Neuronal stem cell (in vitro differentiated cells): ENCODE data around the gene FOXC2.
A peak's percentile ranks its signal among the peaks of the same experiment; 100 is the strongest.

Experiments used
- DNase-seq: peaks from one replicate; pipeline ENCODE4 v3.0.0-alpha.2; 2013; ENCODE audit warnings: low spot score
- H2AFZ ChIP-seq: one replicate; pipeline ENCODE4 v1.6.1; 2013; ENCODE audit warnings: mild to moderate bottlenecking, low read length, inconsistent platforms
- H2AK5ac ChIP-seq: 2 replicates; pipeline ENCODE4 v1.6.1; 2013; ENCODE audit warnings: low read depth, mild to moderate bottlenecking, inconsistent platforms, low read length, moderate library complexity, mixed read lengths
- H2BK120ac ChIP-seq: 2 replicates; pipeline ENCODE4 v1.6.1; 2013; ENCODE audit warnings: low read depth, mild to moderate bottlenecking, inconsistent platforms, low read length, moderate library complexity, mixed read lengths
- H2BK12ac ChIP-seq: one replicate; pipeline ENCODE4 v1.6.1; 2013; ENCODE audit warnings: low read length, inconsistent platforms
- H2BK15ac ChIP-seq: 2 replicates; pipeline ENCODE4 v1.6.1; 2013; ENCODE audit warnings: mild to moderate bottlenecking, low read length, inconsistent platforms, mixed read lengths
- H2BK5ac ChIP-seq: one replicate; pipeline ENCODE4 v1.6.1; 2013; ENCODE audit warnings: inconsistent platforms, mild to moderate bottlenecking, low read length, moderate library complexity
- H3K14ac ChIP-seq: one replicate; pipeline ENCODE4 v1.6.1; 2013; ENCODE audit warnings: low read length, inconsistent platforms
- H3K18ac ChIP-seq: 2 replicates; pipeline ENCODE4 v1.6.1; 2013; ENCODE audit warnings: low read length, inconsistent platforms
- H3K23ac ChIP-seq: 2 replicates; pipeline ENCODE4 v1.6.1; 2013; ENCODE audit warnings: low read depth, mild to moderate bottlenecking, mixed read lengths, low read length, inconsistent platforms; ENCODE audit not compliant: poor library complexity
- H3K27ac ChIP-seq: replicated peaks from 3 replicates; pipeline ENCODE4 v1.5.1; 2013; ENCODE audit warnings: low read length, inconsistent platforms
- H3K27me3 ChIP-seq, 3 experiments: 2 replicates each; pipeline ENCODE4 v1.6.1; 2013; ENCODE audit warnings: low read length in 3 of 3, mild to moderate bottlenecking in 2 of 3, inconsistent platforms in 1 of 3, low read depth in 1 of 3, mixed read lengths in 1 of 3, moderate library complexity in 1 of 3; ENCODE audit not compliant: control insufficient read depth in 3 of 3, insufficient read depth in 3 of 3
- H3K36me3 ChIP-seq, 2 donors: replicated peaks in 1 of 2; 2 replicates each; pipeline ENCODE4 v1.6.1; 2013; ENCODE audit warnings: low read length in 2 of 2; ENCODE audit not compliant: control insufficient read depth in 2 of 2, insufficient read depth in 2 of 2
- H3K4ac ChIP-seq: 2 replicates; pipeline ENCODE4 v1.6.1; 2013; ENCODE audit warnings: inconsistent platforms, mild to moderate bottlenecking, low read length, moderate library complexity
- H3K4me1 ChIP-seq, 2 donors: 1 replicate in 1 of 2; 2 replicates in 1 of 2; pipeline ENCODE4 v1.6.1; 2013; ENCODE audit warnings: low read length in 2 of 2, low read depth in 1 of 2; ENCODE audit not compliant: control insufficient read depth in 2 of 2, insufficient read depth in 1 of 2
- H3K4me2 ChIP-seq: one replicate; pipeline ENCODE4 v1.6.1; 2013; ENCODE audit warnings: mild to moderate bottlenecking, low read length, inconsistent platforms; ENCODE audit not compliant: insufficient read depth, poor library complexity, severe bottlenecking
- H3K4me3 ChIP-seq, 2 donors: 2 replicates each; pipeline ENCODE4 v1.5.1; 2013; ENCODE audit warnings: low read length in 2 of 2, mild to moderate bottlenecking in 2 of 2, inconsistent platforms in 1 of 2, moderate library complexity in 1 of 2
- H3K79me1 ChIP-seq: one replicate; pipeline ENCODE4 v1.6.1; 2013; ENCODE audit warnings: low read depth, mild to moderate bottlenecking, inconsistent platforms, low read length, moderate library complexity
- H3K9ac ChIP-seq: one replicate; pipeline ENCODE4 v1.6.1; 2013; ENCODE audit warnings: mild to moderate bottlenecking, low read depth, low read length, inconsistent platforms; ENCODE audit not compliant: poor library complexity
- H3K9me3 ChIP-seq, 2 donors: replicated peaks in 1 of 2; 2 replicates each; pipeline versions ENCODE3 to v1.6.1; 2013; ENCODE audit warnings: low read length in 2 of 2, mild to moderate bottlenecking in 2 of 2, inconsistent platforms in 1 of 2, low read depth in 1 of 2, mixed read lengths in 1 of 2, moderate library complexity in 1 of 2; ENCODE audit not compliant: control insufficient read depth in 2 of 2, insufficient read depth in 1 of 2
- H4K8ac ChIP-seq: one replicate; pipeline ENCODE4 v1.6.1; 2013; ENCODE audit warnings: low read depth, mild to moderate bottlenecking, inconsistent platforms, low read length, moderate library complexity
- H4K91ac ChIP-seq: one replicate; pipeline ENCODE4 v1.6.1; 2013; ENCODE audit warnings: low read length, low read depth, mild to moderate bottlenecking, inconsistent platforms; ENCODE audit not compliant: poor library complexity
- WGBS, 2 donors: extraction: QIAGEN DNeasy Blood & Tissue Kit; methylation state at CpG; one replicate each; pipeline ENCODE4 v1.1.7; 2013; ENCODE audit warnings: missing lambda C conversion rate in 2 of 2, mixed read lengths in 1 of 2; ENCODE audit not compliant: insufficient read length in 2 of 2, insufficient replicate concordance in 1 of 2; ENCODE audit errors: extremely low coverage in 2 of 2; 5-methylcytosine and 5-hydroxymethylcytosine counted together

Gene FOXC2

DNA sequence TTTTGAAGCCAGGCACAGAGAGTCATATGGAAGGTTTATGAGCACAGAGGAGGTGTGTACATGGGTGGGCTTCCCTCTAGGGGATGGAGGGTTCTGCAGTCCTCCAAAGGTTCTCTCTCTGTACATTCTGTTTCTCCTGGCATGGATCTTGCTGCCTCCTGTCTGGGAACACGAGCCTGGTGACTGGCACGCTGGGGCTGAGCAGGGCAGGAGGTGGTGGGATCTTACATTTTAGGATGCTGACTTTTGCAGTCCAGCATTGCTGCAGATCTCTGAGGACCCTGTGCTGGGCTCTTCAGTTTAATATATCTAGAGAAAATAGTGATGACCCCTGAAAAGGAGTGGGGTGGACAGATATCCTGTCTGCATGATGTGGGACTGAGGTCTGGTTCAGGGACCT is 34.7 kb downstream of the FOXC2 start:
- Histone ChIP-seq H3K27me3 (peaks cover 0 to 24% (median 0%) of the 10 kb centered on the region in 3 experiments), H2BK15ac (no peak overlapping the region), H2AFZ (no peak overlapping the region), H3K18ac (peak overlapping the region; percentile 42), H2BK5ac (no peak overlapping the region), H4K91ac (no peak overlapping the region), H3K9ac (no peak overlapping the region), H2BK120ac (no peak overlapping the region), H2AK5ac (peak overlapping the region; percentile 27), H3K14ac (no peak overlapping the region), H3K79me1 (no peaks in the 10 kb centered on the region), H4K8ac (no peak overlapping the region), H3K36me3 (no peaks in the 10 kb centered on the region), H2BK12ac (no peak overlapping the region), H3K23ac (no peak overlapping the region), H3K9me3 (no peaks in the 10 kb centered on the region), H3K27ac (no peak overlapping the region), H3K4me3 (no peak overlapping the region), H3K4me2 (no peak overlapping the region), H3K4ac (no peak overlapping the region), H3K4me1 (no peaks in the 10 kb centered on the region)
- WGBS, 2 donors, result no CpG with 5 or more reads among the region's 2 CpGs
- no peak for DNase-seq

DNA sequence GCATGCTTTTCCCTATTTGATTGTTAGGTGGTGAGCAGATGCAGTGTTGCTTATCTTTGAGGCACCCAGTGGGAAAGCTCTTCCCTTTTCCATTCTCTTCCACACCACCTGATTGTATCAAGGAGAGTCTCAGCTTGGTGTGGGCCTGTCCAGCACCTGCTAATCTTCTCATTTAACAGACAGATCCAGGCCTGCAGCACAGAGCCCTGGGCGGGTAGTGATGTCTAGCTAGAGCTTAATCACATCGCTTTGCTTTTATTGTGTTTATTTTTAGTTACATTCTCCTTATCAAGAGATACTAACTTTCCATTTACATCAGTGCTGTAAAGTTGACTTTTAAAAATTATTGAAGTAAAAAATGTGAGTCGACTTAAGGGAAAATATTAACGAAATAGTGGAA is 35.9 kb downstream of the FOXC2 start:
- peaks cover 0 to 19% (median 0%) of the 10 kb centered on the region in 3 experiments for H3K27me3 ChIP-seq
- H2BK5ac ChIP-seq, result no peak overlapping the region
- no peak overlapping the region for H3K27ac ChIP-seq
- H3K9ac ChIP-seq, result no peak overlapping the region
- no peak overlapping the region for H2AK5ac ChIP-seq
- H4K8ac ChIP-seq, result no peak overlapping the region
- H3K14ac ChIP-seq, result no peak overlapping the region
- H3K18ac ChIP-seq, result no peak overlapping the region
- H4K91ac ChIP-seq, result no peak overlapping the region
- H3K79me1 ChIP-seq, result no peaks in the 10 kb centered on the region
- H3K23ac ChIP-seq, result no peak overlapping the region
- no peak overlapping the region for H2BK12ac ChIP-seq
- H2BK120ac ChIP-seq, result no peak overlapping the region
- H2AFZ ChIP-seq, result no peak overlapping the region
- H3K4me1 ChIP-seq, result no peaks in the 10 kb centered on the region
- H3K4me3 ChIP-seq, result no peak overlapping the region
- no peak overlapping the region for H3K4me2 ChIP-seq
- no peaks in the 10 kb centered on the region for H3K36me3 ChIP-seq
- no peak overlapping the region for H2BK15ac ChIP-seq
- WGBS, 2 donors, result no CpG with 5 or more reads among the region's 4 CpGs
- H3K4ac ChIP-seq, result no peak overlapping the region
- H3K9me3 ChIP-seq, result no peaks in the 10 kb centered on the region
- no peak for DNase-seq

DNA sequence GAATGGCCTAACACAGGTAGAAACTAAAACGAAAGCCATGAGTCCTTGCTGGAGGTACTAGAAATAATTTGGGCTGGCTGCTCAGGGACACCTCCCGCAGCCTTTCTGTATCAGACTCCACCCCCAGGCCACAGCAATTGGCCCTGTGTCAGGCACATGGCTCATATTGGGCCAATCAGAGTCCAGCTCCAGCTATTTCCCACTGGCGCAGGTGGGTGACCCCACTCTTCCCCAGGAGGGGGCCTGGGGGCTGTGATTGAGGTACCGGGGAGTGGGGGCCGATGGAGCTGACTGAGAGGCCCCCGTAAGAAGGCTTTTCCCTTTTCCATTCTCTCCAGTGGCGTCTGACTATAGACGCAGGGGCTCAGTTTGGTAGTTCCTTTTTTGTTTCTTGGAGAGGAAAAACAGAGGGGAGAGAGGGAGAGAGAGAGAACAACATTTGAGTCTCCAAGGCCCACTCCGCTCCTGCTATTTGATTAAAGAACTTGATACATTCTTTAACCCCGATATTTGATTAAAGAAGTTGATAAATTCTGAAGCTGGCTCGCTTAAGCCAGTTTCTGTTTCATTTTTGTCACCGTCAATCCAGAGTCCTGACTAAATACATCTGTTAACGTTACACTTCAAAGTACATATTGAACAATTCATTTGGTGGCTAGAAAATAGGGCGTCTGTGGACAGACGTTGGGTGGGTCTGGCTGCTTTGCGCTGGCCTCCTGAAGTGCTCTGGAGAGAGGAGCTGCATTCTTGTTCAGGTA is 38.0 kb downstream of the FOXC2 start:
- Histone ChIP-seq H3K27me3 (peaks cover 0 to 8% (median 0%) of the 10 kb centered on the region in 3 experiments), H3K36me3 (no peaks in the 10 kb centered on the region), H3K9ac (no peak overlapping the region), H2AK5ac (no peak overlapping the region), H3K23ac (no peak overlapping the region), H3K79me1 (no peaks in the 10 kb centered on the region), H2BK15ac (no peak overlapping the region), H3K4ac (no peak overlapping the region), H2BK12ac (no peak overlapping the region), H3K9me3 (no peaks in the 10 kb centered on the region), H3K14ac (no peak overlapping the region), H3K4me3 (no peak overlapping the region), H4K8ac (no peak overlapping the region), H3K18ac (no peak overlapping the region), H3K4me2 (no peak overlapping the region), H4K91ac (no peak overlapping the region), H2BK120ac (no peak overlapping the region), H3K4me1 (no peaks in the 10 kb centered on the region), H2AFZ (no peak overlapping the region), H2BK5ac (no peak overlapping the region), H3K27ac (no peak overlapping the region)
- DNase-seq, result no peak
- no CpG with 5 or more reads among the region's 16 CpGs for WGBS, 2 donors

DNA sequence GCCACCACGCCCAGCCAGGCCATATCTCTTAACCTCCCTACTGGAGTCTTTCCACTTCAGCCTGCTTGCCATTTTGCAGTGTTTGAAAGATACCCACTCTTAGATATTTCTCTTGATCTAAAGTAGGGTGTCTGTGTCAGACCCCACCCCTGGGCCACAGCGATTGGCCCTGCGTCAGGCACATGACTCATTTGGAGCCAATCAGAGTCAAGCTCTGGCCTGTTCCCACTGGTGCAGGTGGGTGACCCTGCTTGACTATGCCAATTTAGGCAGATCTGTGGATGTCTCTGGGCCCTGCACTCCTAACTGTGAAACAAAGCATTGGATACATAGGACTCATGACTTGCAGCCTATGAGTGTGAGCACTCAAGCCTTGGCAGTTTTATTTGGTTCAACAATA is 39.3 kb downstream of the FOXC2 start:
- no CpG with 5 or more reads among the region's 3 CpGs for WGBS, 2 donors
- H3K18ac ChIP-seq, result no peak overlapping the region
- H2BK120ac ChIP-seq, result no peak overlapping the region
- no peak overlapping the region for H3K23ac ChIP-seq
- no peak overlapping the region for H3K4ac ChIP-seq
- no peak overlapping the region for H2BK12ac ChIP-seq
- no peak overlapping the region for H3K4me3 ChIP-seq
- no peak overlapping the region for H3K9ac ChIP-seq
- no peak overlapping the region for H3K27ac ChIP-seq
- H2BK15ac ChIP-seq, result no peak overlapping the region
- no peak overlapping the region for H2AK5ac ChIP-seq
- no peaks in the 10 kb centered on the region for H3K79me1 ChIP-seq
- H3K9me3 ChIP-seq, result no peaks in the 10 kb centered on the region
- H4K8ac ChIP-seq, result no peak overlapping the region
- no peaks in the 10 kb centered on the region for H3K4me1 ChIP-seq
- H3K4me2 ChIP-seq, result no peak overlapping the region
- no peak overlapping the region for H2BK5ac ChIP-seq
- no peak overlapping the region for H4K91ac ChIP-seq
- no peak overlapping the region for H2AFZ ChIP-seq
- peaks cover 0 to 6% (median 0%) of the 10 kb centered on the region in 3 experiments for H3K27me3 ChIP-seq
- no peak for DNase-seq
- no peaks in the 10 kb centered on the region for H3K36me3 ChIP-seq
- H3K14ac ChIP-seq, result no peak overlapping the region
